IMR-90 (cell line): ENCODE results near the gene PTGDS. TPM values are rescaled to one million over a fixed set of nuclear protein-coding genes. Genes with fewer than 3 reads are reported as not detected.

ENCODE experiments used
- ATAC-seq: fragments of 200-7000 bp; cut with Tn5 transposase; 2 replicates; pipeline ENCODE4 v1.9.1; 2020; ENCODE audit warnings: low read depth, mild to moderate bottlenecking, moderate library complexity
- BruUV-seq: library from RNA; stranded (reverse); fragments of 400-500 nt; replicated peaks from 2 replicates; lab custom pipeline; 2021; lab: Mats Ljungman, UMichigan
- CTCF ChIA-PET: fragments of 300-600 bp; formaldehyde crosslinking; extraction: SDS; loops from one replicate; lab custom pipeline; 2021; ENCODE audit warnings: antibody characterized with exemption; lab: Yijun Ruan, JAX
- POLR2A ChIA-PET: fragments of 300-600 bp; sonication (Branson Sonifier 250); formaldehyde crosslinking; loops from one replicate; lab custom pipeline; 2022; ENCODE audit warnings: antibody characterized with exemption; ENCODE audit not compliant: unreplicated experiment; lab: Charles Lee
- DNase-seq: peaks from one replicate; pipeline ENCODE4 v3.0.0; 2013
- H2AFZ ChIP-seq: replicated peaks from 2 replicates; pipeline ENCODE3; 2013; ENCODE audit warnings: low read length, mild to moderate bottlenecking; ENCODE audit not compliant: poor library complexity
- H2AK5ac ChIP-seq: 2 replicates; pipeline ENCODE4 v1.6.1; 2013; ENCODE audit warnings: low read depth, low read length, inconsistent platforms
- H2AK9ac ChIP-seq: replicated peaks from 2 replicates; pipeline ENCODE3; 2013; ENCODE audit warnings: mild to moderate bottlenecking, low read depth, low read length, moderate library complexity; ENCODE audit not compliant: poor library complexity
- H2BK120ac ChIP-seq: 2 replicates; pipeline ENCODE4 v1.6.1; 2013; ENCODE audit warnings: low read depth, low read length, inconsistent platforms
- H2BK15ac ChIP-seq: 3 replicates; pipeline ENCODE4 v1.6.1; 2013; ENCODE audit warnings: low read depth, low read length, inconsistent platforms
- H2BK20ac ChIP-seq: 2 replicates; pipeline ENCODE4 v1.6.1; 2013; ENCODE audit warnings: low read depth, mild to moderate bottlenecking, inconsistent platforms, low read length, moderate library complexity
- H2BK5ac ChIP-seq: 2 replicates; pipeline ENCODE4 v1.6.1; 2013; ENCODE audit warnings: mild to moderate bottlenecking, low read depth, low read length, inconsistent platforms; ENCODE audit not compliant: poor library complexity, severe bottlenecking
- H3K14ac ChIP-seq: replicated peaks from 2 replicates; pipeline ENCODE4 v1.6.1; 2013; ENCODE audit warnings: low read depth, low read length, inconsistent platforms
- H3K18ac ChIP-seq: 2 replicates; pipeline ENCODE4 v1.6.1; 2013; ENCODE audit warnings: low read depth, low read length, control low read depth
- H3K23ac ChIP-seq: 2 replicates; pipeline ENCODE4 v1.6.1; 2013; ENCODE audit warnings: low read depth, low read length, inconsistent platforms
- H3K27ac ChIP-seq: 2 replicates; pipeline ENCODE4 v1.5.1; 2013; ENCODE audit warnings: mild to moderate bottlenecking, control low read depth, low read length; ENCODE audit not compliant: insufficient read depth
- H3K27me3 ChIP-seq: 2 replicates; pipeline ENCODE4 v1.6.1; 2013; ENCODE audit warnings: low read length; ENCODE audit not compliant: control insufficient read depth, insufficient read depth
- H3K36me3 ChIP-seq: 2 replicates; pipeline ENCODE4 v1.6.1; 2013; ENCODE audit warnings: low read length, mixed read lengths; ENCODE audit not compliant: control insufficient read depth, insufficient read depth
- H3K4ac ChIP-seq: 2 replicates; pipeline ENCODE4 v1.6.1; 2013; ENCODE audit warnings: low read depth, low read length, inconsistent platforms
- H3K4me1 ChIP-seq: 2 replicates; pipeline ENCODE4 v1.6.1; 2013; ENCODE audit warnings: low read length, mixed read lengths; ENCODE audit not compliant: control insufficient read depth, insufficient read depth
- H3K4me2 ChIP-seq: 2 replicates; pipeline ENCODE4 v1.6.1; 2013; ENCODE audit warnings: low read depth, mild to moderate bottlenecking, control low read depth, low read length, moderate library complexity
- H3K4me3 ChIP-seq: 2 replicates; pipeline ENCODE4 v1.5.1; 2013; ENCODE audit warnings: low read depth, mild to moderate bottlenecking, control low read depth, low read length, moderate library complexity; ENCODE audit not compliant: insufficient read depth
- H3K56ac ChIP-seq: 2 replicates; pipeline ENCODE4 v1.6.1; 2013; ENCODE audit warnings: low read length, inconsistent platforms; ENCODE audit not compliant: insufficient read depth; ENCODE audit errors: extremely low read depth
- H3K79me1 ChIP-seq, 2 experiments: 2 replicates each; pipeline ENCODE4 v1.6.1; 2013; ENCODE audit warnings: low read length in 2 of 2, inconsistent platforms in 1 of 2, low read depth in 1 of 2
- H3K9ac ChIP-seq: 2 replicates; pipeline ENCODE4 v1.6.1; 2013; ENCODE audit warnings: low read depth, low read length, control low read depth
- H3K9me1 ChIP-seq: 2 replicates; pipeline ENCODE4 v1.6.1; 2013; ENCODE audit warnings: low read length, inconsistent platforms; ENCODE audit not compliant: insufficient read depth
- H3K9me3 ChIP-seq: 2 replicates; pipeline ENCODE4 v1.6.1; 2013; ENCODE audit warnings: low read length; ENCODE audit not compliant: control insufficient read depth, insufficient read depth
- H4K20me1 ChIP-seq: 2 replicates; pipeline ENCODE4 v1.6.1; 2013; ENCODE audit warnings: low read length, inconsistent platforms; ENCODE audit not compliant: insufficient read depth
- H4K5ac ChIP-seq: 2 replicates; pipeline ENCODE4 v1.6.1; 2013; ENCODE audit warnings: mild to moderate bottlenecking, low read depth, low read length, control low read depth
- H4K8ac ChIP-seq, 2 experiments: 2 replicates each; pipeline ENCODE4 v1.6.1; 2013; ENCODE audit warnings: low read depth in 2 of 2, low read length in 2 of 2, control low read depth in 1 of 2, inconsistent platforms in 1 of 2
- H4K91ac ChIP-seq: 2 replicates; pipeline ENCODE4 v1.6.1; 2013; ENCODE audit warnings: low read depth, low read length, inconsistent platforms; ENCODE audit not compliant: insufficient read depth
- BHLHE40 ChIP-seq: fragments of 150-350 bp; IDR thresholded peaks from 2 replicates; pipeline ENCODE4 v1.6.1; 2016; ENCODE audit warnings: mild to moderate bottlenecking, low read depth, low read length
- CEBPB ChIP-seq: IDR thresholded peaks from 2 replicates; pipeline ENCODE4 v1.6.1; 2012; ENCODE audit warnings: low read depth, low read length, improper control_type of control experiment
- CHD1 ChIP-seq: IDR thresholded peaks from 2 replicates; pipeline ENCODE4 v1.6.1; 2012; ENCODE audit warnings: low read depth, low read length, improper control_type of control experiment
- FOS ChIP-seq: fragments of 150-350 bp; IDR thresholded peaks from 2 replicates; pipeline ENCODE4 v1.6.1; 2016; ENCODE audit warnings: low read depth, low read length
- MAFK ChIP-seq: IDR thresholded peaks from 2 replicates; pipeline ENCODE4 v1.6.1; 2012; ENCODE audit warnings: low read depth, low read length, improper control_type of control experiment
- MAZ ChIP-seq: IDR thresholded peaks from 2 replicates; pipeline ENCODE4 v1.6.1; 2012; ENCODE audit warnings: low read depth, mild to moderate bottlenecking, low read length, improper control_type of control experiment, moderate library complexity, borderline replicate concordance
- NFE2L2 ChIP-seq: fragments of 150-350 bp; IDR thresholded peaks from 2 replicates; pipeline ENCODE4 v1.6.1; 2016; ENCODE audit warnings: low read depth, mild to moderate bottlenecking, low read length
- POLR2A ChIP-seq: IDR thresholded peaks from 2 replicates; pipeline ENCODE4 v1.6.1; 2012; ENCODE audit warnings: mild to moderate bottlenecking, low read depth, low read length
- RAD21 ChIP-seq: IDR thresholded peaks from 2 replicates; pipeline ENCODE4 v1.6.1; 2012; ENCODE audit warnings: low read length, improper control_type of control experiment
- RFX5 ChIP-seq: IDR thresholded peaks from 2 replicates; pipeline ENCODE4 v1.8.0; 2012; ENCODE audit warnings: low read depth, mild to moderate bottlenecking, low read length, moderate library complexity
- WGBS, 2 experiments: methylation state at CpG; one replicate each; pipeline versions ENCODE4 v1.1.5 to v1.1.7; 2013; ENCODE audit warnings: missing lambda C conversion rate in 2 of 2; ENCODE audit not compliant: insufficient read length in 1 of 2; ENCODE audit errors: extremely low coverage in 2 of 2; 5-methylcytosine and 5-hydroxymethylcytosine counted together
- dilution Hi-C: fragments of 300-500 bp; cut with HindIII; formaldehyde crosslinking; loops from one replicate; pipeline ENCODE4 v1.14.3; 2018; ENCODE audit warnings: low sequenced_read_pairs; ENCODE audit not compliant: unreplicated experiment
- in situ Hi-C: fragments of 300-500 bp; cut with MboI; formaldehyde crosslinking; loops from 3 replicates; pipeline ENCODE4 v1.14.3; 2019; ENCODE audit warnings: low sequenced_read_pairs, inconsistent platforms, mixed read lengths
- intact Hi-C: fragments of 100-400 bp; cut with micrococcal nuclease; formaldehyde crosslinking; loops from 2 replicates; pipeline ENCODE4 v1.10.0; 2022
- polyA plus RNA-seq, 3 experiments: library from polyadenylated mRNA; depleted of rRNA; stranded (reverse); fragments of >200 nt; gene quantifications; 2 replicates each; pipeline ENCODE4 v1.2.3, GENCODE V29; 2012; ENCODE audit warnings: low replicate concordance in 1 of 3
- total RNA-seq: library from RNA; depleted of rRNA; stranded (reverse); fragments of >200 nt; gene quantifications from 2 replicates; pipeline ENCODE4 v1.2.3, GENCODE V29; 2012
- TF ChIP-seq, protein P1 (sequence below): fragments of 150-350 bp; IDR thresholded peaks from 2 replicates; pipeline ENCODE4 v1.6.1; 2016; ENCODE audit warnings: low read depth, mild to moderate bottlenecking, low read length, moderate library complexity, borderline replicate concordance
- TF ChIP-seq, protein P2 (sequence below): fragments of 150-350 bp; IDR thresholded peaks from 2 replicates; pipeline ENCODE4 v1.6.1; 2017; ENCODE audit warnings: mild to moderate bottlenecking, antibody characterized with exemption, low read length, low read depth

The PTGDS gene
- total and polyA plus RNA-seq, 2 of the 4 experiments (the other 2 are of a cell fraction) = 1.2 TPM; not detected in 1

DNA sequence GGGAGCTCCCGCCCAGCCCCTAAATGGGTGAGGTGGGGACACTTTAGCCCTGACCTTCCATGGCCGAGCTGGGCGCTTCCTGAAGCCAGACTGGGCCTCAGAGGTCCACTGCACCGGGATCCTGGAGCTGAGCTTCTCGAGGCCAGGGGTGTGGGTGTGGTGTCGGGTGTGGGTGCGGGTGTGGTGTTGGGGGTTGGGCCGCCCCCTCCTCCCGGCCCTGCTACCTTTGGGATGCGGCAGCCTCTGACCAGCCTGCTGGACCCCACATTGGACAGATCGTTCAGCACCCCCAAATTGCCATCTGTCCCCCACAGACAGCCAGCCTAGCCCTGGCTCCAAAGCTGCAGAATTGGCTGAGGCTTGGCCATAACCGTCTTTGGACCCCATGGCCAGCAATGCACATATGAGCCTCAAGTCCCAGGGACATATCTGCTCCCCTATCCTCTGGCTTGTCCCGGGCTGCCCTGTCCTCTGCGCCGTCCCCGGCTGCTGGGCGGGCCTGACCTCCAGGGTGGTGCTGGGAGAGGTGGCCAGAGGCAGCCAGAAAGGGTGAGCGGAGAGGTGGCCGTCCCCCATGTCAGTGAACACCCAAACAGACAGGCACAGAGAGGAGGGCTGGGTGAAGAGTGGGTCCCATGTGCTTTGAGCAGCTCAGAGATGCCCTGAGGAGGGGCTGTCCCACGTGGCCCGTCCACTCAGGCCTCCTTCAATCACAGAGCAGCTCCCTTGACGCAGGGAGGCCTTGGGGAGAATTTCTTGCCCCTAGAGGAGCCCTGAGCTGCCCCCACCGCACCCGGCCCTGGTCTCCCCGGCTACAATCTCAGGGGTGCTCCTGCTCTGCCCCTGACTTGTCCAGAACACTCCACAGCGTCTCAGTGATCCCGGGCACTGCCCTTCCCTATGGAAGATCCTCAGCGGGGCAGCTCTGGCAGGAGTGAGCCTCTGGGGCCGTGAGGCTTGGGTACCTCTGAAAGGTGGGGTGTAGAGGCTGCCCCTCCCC is 3.4 kb upstream of the PTGDS start (continued):
- TF ChIP-seq CEBPB = no peak
- no peak for TF ChIP-seq RFX5

DNA sequence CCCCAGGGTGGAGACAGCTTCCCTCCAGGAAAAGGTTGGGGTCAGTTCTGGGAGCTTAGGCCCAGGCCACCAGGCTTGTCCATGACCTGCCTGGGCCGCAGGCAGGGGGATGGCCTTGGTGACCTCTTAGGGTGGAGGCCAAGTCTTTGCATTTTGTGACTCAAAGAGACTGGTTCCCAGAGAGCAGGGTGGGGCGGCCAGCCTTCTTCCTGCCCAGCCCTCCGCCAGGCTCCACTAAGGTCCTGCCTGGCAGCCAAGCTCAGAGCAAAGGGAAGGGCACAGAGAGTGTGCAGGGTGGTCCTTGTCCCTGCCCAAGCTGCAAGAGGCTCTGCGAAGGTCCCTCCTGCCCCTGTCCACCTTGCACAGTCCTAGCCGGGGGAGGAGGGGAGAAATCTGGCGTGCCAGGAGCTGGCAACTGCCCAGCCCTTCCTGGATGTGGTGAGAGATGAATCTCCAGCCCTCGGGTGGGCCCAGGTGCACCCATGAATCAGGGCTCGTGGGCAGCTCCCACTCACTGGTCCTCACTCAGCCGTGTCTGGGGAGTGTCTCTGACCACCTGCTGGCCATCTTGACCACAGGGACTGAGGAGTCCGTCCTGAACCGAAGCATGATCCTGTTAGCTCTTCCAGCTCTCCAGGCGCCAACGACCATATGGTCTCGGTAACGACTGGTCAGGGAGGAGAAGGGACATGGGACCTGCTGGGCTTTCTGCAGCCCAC is 2.3 kb upstream of the PTGDS start:
- Histone ChIP-seq H2BK15ac (no peak overlapping the region), H3K4me3 (no peak overlapping the region), H2BK5ac (no peak overlapping the region), H2AK5ac (no peak overlapping the region), H3K27ac (no peak overlapping the region), H3K18ac (no peak overlapping the region), H2BK20ac (no peak overlapping the region), H3K56ac (no peak overlapping the region), H3K27me3 (peaks cover 16% of the 10 kb centered on the region; the same call in 1 of the 2 replicates), H4K8ac (no peak overlapping the region), H3K4me2 (no peak overlapping the region), H4K5ac (no peak overlapping the region), H3K4me1 (peaks cover 7% of the 10 kb centered on the region; the same call in 1 of the 2 replicates), H3K9ac (no peak overlapping the region), H2BK120ac (no peak overlapping the region), H2AK9ac (no peak overlapping the region), H3K9me1 (no peaks in the 10 kb centered on the region), H3K9me3 (no peaks in the 10 kb centered on the region), H3K79me1 (no peaks in the 10 kb centered on the region), H3K23ac (no peak overlapping the region), H3K4ac (no peak overlapping the region), H3K14ac (no peak overlapping the region), H4K91ac (no peak overlapping the region), H4K20me1 (no peaks in the 10 kb centered on the region), H3K36me3 (no peaks in the 10 kb centered on the region), H2AFZ (peak overlapping the region; percentile 21)
- ChIA-PET CTCF (no interaction called here), POLR2A (no interaction called here)
- 77% methylated on average over 4 of the region's 15 CpGs; no CpG with 5 or more reads in 1 of the 2 experiments for WGBS, 2 experiments
- ATAC-seq = no peak
- intact Hi-C loops (no loop called here), dilution Hi-C loops (no loop called here), in situ Hi-C loops (no loop called here)
- BruUV-seq = no TSS peak
- DNase-seq = no peak
- TF ChIP-seq FOS = no peak
- TF ChIP-seq BHLHE40 = no peak
- no peak for TF ChIP-seq NFE2L2
- TF ChIP-seq CHD1 = no peak
- no peak for TF ChIP-seq RAD21
- TF ChIP-seq CEBPB = no peak
- TF ChIP-seq, protein P1, sequence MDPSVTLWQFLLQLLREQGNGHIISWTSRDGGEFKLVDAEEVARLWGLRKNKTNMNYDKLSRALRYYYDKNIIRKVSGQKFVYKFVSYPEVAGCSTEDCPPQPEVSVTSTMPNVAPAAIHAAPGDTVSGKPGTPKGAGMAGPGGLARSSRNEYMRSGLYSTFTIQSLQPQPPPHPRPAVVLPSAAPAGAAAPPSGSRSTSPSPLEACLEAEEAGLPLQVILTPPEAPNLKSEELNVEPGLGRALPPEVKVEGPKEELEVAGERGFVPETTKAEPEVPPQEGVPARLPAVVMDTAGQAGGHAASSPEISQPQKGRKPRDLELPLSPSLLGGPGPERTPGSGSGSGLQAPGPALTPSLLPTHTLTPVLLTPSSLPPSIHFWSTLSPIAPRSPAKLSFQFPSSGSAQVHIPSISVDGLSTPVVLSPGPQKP = no peak
- TF ChIP-seq MAZ = no peak
- no peak for TF ChIP-seq POLR2A
- no peak for TF ChIP-seq MAFK
- TF ChIP-seq RFX5 = no peak
- TF ChIP-seq, protein P2, sequence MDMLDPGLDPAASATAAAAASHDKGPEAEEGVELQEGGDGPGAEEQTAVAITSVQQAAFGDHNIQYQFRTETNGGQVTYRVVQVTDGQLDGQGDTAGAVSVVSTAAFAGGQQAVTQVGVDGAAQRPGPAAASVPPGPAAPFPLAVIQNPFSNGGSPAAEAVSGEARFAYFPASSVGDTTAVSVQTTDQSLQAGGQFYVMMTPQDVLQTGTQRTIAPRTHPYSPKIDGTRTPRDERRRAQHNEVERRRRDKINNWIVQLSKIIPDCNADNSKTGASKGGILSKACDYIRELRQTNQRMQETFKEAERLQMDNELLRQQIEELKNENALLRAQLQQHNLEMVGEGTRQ = no peak
